Cardiac muscle cell (in vitro differentiated cells and primary cell): ENCODE measurements around the gene COL26A1. TPM values are rescaled to one million over a fixed set of nuclear protein-coding genes. Genes with fewer than 3 reads are reported as not detected.
A peak's percentile ranks its signal among the peaks of the same experiment; 100 is the strongest.
"Not testable (repeated sequence)": the region's sequence is repeated elsewhere in the genome, so short reads cannot be mapped to it uniquely, and the experiment has no call there.

Experiments
- DNase-seq, 2 donors: peaks; one replicate each; pipeline versions ENCODE4 v3.0.0 to v3.0.0-alpha.2; 2010 to 2017; ENCODE audit warnings: low read depth in 1 of 2, low spot score in 1 of 2
- H3K27ac ChIP-seq: fragments of 200-600 bp; sonication (generic); 2 replicates; pipeline ENCODE4 v1.5.1; 2016
- H3K27me3 ChIP-seq: fragments of 200-600 bp; sonication (generic); 2 replicates; pipeline ENCODE4 v1.6.0; 2016; ENCODE audit warnings: control low read depth
- H3K36me3 ChIP-seq: fragments of 200-600 bp; sonication (generic); 2 replicates; pipeline ENCODE4 v1.5.1; 2016; ENCODE audit warnings: control low read depth
- H3K4me1 ChIP-seq: fragments of 200-600 bp; sonication (generic); 2 replicates; pipeline ENCODE4 v1.8.1; 2017; ENCODE audit warnings: low read depth, mild to moderate bottlenecking, mixed run types
- H3K4me3 ChIP-seq: fragments of 200-600 bp; sonication (generic); 2 replicates; pipeline ENCODE4 v1.5.1; 2016; ENCODE audit warnings: mild to moderate bottlenecking
- H3K9me3 ChIP-seq: fragments of 200-600 bp; sonication (generic); 2 replicates; pipeline ENCODE4 v1.5.1; 2017; ENCODE audit warnings: low read depth, mild to moderate bottlenecking, control low read depth
- polyA plus RNA-seq: library from polyadenylated mRNA; unstranded; fragments of >200 nt; fragmentation: Nextera tagmentation; extraction: Ambion mirVana; gene quantifications from 2 replicates; pipeline ENCODE4 v1.2.1, GENCODE V29; 2016
- total RNA-seq: library from RNA; depleted of rRNA; stranded (reverse); fragments of >200 nt; gene quantifications from 2 replicates; pipeline ENCODE4 v1.2.3, GENCODE V29; 2016
- TF ChIP-seq, protein P1 (sequence below): IDR thresholded peaks from 2 replicates; pipeline ENCODE4 v1.5.1; 2012; ENCODE audit warnings: low read depth, mild to moderate bottlenecking, low read length

Gene COL26A1
- total and polyA plus RNA-seq, 2 experiments from 2014 or later: 12.5 to 44.8 TPM

DNA sequence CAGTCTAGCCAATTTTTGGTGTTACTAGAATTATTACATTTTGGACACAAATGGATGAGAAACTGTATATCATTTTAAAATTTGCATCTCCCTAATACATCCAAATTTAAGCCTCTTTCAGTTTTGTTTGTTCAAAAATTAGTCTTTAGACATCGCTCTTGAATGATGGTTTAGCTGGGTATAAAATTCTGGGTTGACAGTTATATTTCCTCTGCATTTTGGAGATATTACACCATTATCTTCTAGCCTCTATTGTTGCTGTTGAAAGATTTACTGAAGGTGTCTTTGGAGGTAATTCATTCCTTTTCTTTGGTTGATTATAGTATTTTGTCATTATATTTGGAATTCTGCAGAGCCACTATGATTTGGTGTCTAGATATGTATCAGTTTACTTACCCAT is 116.5 kb downstream of the COL26A1 start:
- no peaks in the 10 kb centered on the region for H3K27me3 ChIP-seq
- DNase-seq: no peak
- no peak overlapping the region for H3K4me3 ChIP-seq
- H3K9me3 ChIP-seq: peaks cover 5% of the 10 kb centered on the region
- H3K27ac ChIP-seq: no peak overlapping the region
- no peaks in the 10 kb centered on the region for H3K36me3 ChIP-seq
- TF ChIP-seq, protein P1, sequence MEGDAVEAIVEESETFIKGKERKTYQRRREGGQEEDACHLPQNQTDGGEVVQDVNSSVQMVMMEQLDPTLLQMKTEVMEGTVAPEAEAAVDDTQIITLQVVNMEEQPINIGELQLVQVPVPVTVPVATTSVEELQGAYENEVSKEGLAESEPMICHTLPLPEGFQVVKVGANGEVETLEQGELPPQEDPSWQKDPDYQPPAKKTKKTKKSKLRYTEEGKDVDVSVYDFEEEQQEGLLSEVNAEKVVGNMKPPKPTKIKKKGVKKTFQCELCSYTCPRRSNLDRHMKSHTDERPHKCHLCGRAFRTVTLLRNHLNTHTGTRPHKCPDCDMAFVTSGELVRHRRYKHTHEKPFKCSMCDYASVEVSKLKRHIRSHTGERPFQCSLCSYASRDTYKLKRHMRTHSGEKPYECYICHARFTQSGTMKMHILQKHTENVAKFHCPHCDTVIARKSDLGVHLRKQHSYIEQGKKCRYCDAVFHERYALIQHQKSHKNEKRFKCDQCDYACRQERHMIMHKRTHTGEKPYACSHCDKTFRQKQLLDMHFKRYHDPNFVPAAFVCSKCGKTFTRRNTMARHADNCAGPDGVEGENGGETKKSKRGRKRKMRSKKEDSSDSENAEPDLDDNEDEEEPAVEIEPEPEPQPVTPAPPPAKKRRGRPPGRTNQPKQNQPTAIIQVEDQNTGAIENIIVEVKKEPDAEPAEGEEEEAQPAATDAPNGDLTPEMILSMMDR: no peak
- no peaks in the 10 kb centered on the region for H3K4me1 ChIP-seq

DNA sequence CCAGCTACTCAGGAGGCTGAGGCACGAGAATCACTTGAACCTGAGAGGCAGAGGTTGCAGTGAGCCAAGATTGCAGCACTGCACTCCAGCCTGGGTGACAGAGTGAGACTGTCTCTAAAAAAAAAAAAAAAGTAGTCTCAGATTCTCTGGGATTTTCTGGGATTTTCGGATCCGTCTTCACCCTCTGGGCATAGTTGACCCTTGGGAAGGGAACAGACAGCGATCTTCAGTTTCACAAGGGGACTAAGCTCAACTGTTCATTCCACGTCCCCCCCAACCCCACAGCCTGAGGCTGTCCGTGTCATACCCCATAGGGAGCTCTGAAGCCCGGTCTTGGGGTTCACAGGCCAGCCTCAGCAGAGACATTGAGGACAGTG is 123.4 kb downstream of the COL26A1 start:
- H3K27ac ChIP-seq, H3K4me1 ChIP-seq, H3K36me3 ChIP-seq, H3K9me3 ChIP-seq, DNase-seq, H3K4me3 ChIP-seq, H3K27me3 ChIP-seq: not testable (repeated sequence)

GRCh38 chr7:101486433-101487104 is 123.9 kb downstream of the COL26A1 start:
- Histone ChIP-seq H3K27ac (no peak overlapping the region), H3K4me1 (no peaks in the 10 kb centered on the region), H3K4me3 (no peak overlapping the region), H3K9me3 (no peaks in the 10 kb centered on the region), H3K36me3 (no peaks in the 10 kb centered on the region), H3K27me3 (no peaks in the 10 kb centered on the region)
- peak; percentile 12 to 32 for DNase-seq
- TF ChIP-seq, protein P1: no peak

DNA sequence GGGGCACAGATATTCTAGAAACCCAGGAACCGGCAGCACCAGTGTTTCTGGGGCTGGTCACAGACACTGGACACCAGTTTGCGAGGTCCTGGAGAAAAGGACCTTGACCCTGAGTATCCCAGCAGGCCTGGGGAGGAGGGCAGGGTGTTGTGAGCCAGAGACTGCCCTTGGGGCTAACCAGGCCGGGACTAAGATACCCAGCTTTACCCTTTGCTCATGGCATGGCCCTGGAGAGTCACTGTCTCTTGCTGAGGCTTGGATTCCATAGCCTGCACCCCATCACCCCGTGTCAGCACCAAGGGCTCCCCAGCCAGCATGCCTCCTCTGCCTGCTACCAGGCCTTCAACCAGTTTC is 124.4 kb downstream of the COL26A1 start:
- no peaks in the 10 kb centered on the region for H3K27me3 ChIP-seq
- H3K9me3 ChIP-seq: no peaks in the 10 kb centered on the region
- no peaks in the 10 kb centered on the region for H3K36me3 ChIP-seq
- TF ChIP-seq, protein P1: no peak
- DNase-seq: no peak
- H3K27ac ChIP-seq: no peak overlapping the region
- no peak overlapping the region for H3K4me3 ChIP-seq
- no peaks in the 10 kb centered on the region for H3K4me1 ChIP-seq

DNA sequence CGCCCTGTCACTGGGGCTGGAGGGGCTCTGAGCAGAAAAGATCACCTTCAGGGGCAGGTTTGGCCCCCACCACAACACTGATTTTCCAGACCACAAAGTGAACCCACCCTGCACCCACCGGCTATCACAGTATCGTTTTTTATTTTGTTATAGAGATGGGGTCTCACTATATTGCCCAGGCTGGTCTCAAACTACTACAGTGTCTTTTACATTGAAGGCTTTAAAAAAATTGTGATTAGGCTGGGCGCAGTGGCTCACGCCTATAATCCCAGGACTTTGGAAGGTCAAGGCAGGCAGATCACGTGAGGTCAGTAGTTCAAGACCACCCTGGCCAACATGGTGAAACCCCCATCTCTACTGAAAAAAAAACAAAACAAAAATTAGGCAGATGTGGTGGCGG is 125.1 kb downstream of the COL26A1 start:
- no peaks in the 10 kb centered on the region for H3K9me3 ChIP-seq
- H3K4me1 ChIP-seq: no peaks in the 10 kb centered on the region
- no peak for DNase-seq
- H3K4me3 ChIP-seq: no peak overlapping the region
- TF ChIP-seq, protein P1: no peak
- H3K36me3 ChIP-seq: no peaks in the 10 kb centered on the region
- no peaks in the 10 kb centered on the region for H3K27me3 ChIP-seq
- no peak overlapping the region for H3K27ac ChIP-seq

DNA sequence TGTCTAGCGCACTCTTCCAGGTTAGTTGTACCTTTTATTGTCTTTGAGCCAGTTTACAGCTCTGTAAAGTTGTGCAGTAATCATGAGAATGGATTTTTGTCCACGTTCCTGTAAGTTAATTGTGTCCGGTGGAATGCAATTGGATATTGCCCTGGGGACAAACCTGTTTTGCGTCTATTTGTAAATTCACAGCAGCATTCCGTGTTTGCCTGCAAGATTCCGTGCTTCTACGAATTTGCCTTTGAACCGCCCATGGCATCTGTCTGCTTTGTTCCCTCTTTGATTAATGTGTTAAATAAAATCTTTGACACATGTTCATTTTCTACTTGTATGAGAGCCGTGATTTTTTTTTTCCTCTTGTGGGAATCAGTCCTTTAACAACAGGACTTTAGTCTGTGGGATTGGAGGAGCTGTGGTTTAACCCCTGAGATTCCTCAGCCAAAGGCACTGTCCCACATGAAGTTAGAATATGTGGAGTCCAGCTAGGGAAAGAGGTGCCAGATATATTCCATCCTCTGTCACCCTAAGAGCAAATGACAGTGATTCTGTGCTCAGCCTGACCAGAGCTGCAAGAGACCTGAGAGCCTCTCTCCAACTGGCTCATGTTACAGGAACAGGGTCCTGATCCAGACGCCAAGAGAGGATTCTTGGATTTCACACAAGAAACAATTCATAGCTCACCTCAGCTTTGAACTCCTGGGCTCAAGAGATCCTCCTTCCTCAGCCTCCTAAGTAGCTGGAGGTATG is 126.3 kb downstream of the COL26A1 start:
- TF ChIP-seq, protein P1: no peak
- Histone ChIP-seq H3K9me3 (no peaks in the 10 kb centered on the region), H3K36me3 (no peaks in the 10 kb centered on the region), H3K27ac (no peak overlapping the region), H3K4me3 (no peak overlapping the region), H3K27me3 (no peaks in the 10 kb centered on the region), H3K4me1 (no peaks in the 10 kb centered on the region)
- no peak for DNase-seq

GRCh38 chr7:101490439-101490838 is 127.8 kb downstream of the COL26A1 start:
- not testable (repeated sequence) for H3K4me1 ChIP-seq, H3K27ac ChIP-seq, DNase-seq, H3K36me3 ChIP-seq, H3K27me3 ChIP-seq, H3K4me3 ChIP-seq, H3K9me3 ChIP-seq

DNA sequence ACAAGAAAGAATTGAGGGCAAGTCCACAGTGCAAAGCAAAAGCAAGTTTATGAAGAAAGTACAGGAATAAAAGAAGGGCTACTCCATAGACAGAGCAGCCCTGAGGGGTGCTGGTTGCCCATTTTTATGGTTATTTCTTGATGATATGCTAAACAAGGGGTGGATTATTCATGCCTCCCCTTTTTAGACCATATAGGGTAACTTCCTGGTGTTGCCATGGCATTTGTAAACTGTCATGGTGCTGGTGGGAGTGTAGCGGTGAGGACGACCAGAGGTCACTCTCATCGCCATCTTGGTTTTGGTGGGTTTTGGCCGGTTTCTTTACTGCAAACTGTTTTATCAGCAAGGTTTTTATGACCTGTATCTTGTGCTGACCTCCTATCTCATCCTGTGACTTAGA is 128.8 kb downstream of the COL26A1 start:
- not testable (repeated sequence) for H3K27ac ChIP-seq, H3K4me1 ChIP-seq, H3K9me3 ChIP-seq, H3K36me3 ChIP-seq, H3K27me3 ChIP-seq, H3K4me3 ChIP-seq, DNase-seq
